Testis (tissue), 2 donors: ENCODE data around the gene KRTDAP.

Source experiments
- POLR2A ChIP-seq: fragments of 450-650 bp; IDR thresholded peaks from one replicate; pipeline ENCODE4 v1.6.1; 2017; ENCODE audit warnings: antibody characterized with exemption, mild to moderate bottlenecking, moderate library complexity
- TF ChIP-seq, protein P1 (sequence below), 3 experiments: fragments of 450-650 bp in 2 of 3; fragments of 200-600 bp in 1 of 3; sonication (generic) in 1 of 3; IDR thresholded peaks; one replicate each; pipeline ENCODE4 v1.5.1; 2016 to 2019; ENCODE audit warnings: antibody characterized with exemption in 3 of 3, mild to moderate bottlenecking in 2 of 3, moderate library complexity in 1 of 3

DNA sequence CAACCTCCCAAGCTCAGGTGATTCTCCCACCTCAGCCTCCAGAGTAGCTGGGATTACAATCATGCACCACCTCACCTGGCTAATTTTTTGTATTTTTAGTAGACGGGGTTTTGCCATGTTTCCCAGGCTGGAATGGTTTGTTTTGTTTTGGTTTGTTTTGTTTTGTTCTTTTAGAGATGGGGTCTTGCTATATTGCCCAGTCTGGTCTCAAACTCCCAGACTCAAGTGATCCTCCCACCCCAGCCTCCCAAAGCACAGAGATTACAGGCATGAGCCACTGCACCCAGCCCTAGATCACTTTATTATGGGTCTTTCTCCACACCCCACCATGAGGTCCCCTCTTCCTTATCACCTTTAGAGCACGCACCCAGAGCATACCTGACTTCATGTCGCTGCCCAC, 8.0 kb upstream of the KRTDAP start:
- TF ChIP-seq, protein P1, sequence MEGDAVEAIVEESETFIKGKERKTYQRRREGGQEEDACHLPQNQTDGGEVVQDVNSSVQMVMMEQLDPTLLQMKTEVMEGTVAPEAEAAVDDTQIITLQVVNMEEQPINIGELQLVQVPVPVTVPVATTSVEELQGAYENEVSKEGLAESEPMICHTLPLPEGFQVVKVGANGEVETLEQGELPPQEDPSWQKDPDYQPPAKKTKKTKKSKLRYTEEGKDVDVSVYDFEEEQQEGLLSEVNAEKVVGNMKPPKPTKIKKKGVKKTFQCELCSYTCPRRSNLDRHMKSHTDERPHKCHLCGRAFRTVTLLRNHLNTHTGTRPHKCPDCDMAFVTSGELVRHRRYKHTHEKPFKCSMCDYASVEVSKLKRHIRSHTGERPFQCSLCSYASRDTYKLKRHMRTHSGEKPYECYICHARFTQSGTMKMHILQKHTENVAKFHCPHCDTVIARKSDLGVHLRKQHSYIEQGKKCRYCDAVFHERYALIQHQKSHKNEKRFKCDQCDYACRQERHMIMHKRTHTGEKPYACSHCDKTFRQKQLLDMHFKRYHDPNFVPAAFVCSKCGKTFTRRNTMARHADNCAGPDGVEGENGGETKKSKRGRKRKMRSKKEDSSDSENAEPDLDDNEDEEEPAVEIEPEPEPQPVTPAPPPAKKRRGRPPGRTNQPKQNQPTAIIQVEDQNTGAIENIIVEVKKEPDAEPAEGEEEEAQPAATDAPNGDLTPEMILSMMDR (IDR thresholded peaks at IDR 0.05), result no peak
- TF ChIP-seq POLR2A, result no peak
